Stomach (tissue), 4 donors: ENCODE results near the gene AKNA.

Experiments used
- EP300 ChIP-seq: sonication (generic); formaldehyde crosslinking; IDR thresholded peaks from one replicate; pipeline ENCODE4 v1.6.1; 2017; ENCODE audit warnings: antibody characterized with exemption
- POLR2A ChIP-seq, 4 donors: fragments of 450-650 bp; IDR thresholded peaks; one replicate each; pipeline ENCODE4 v1.6.1; 2016; ENCODE audit warnings: antibody characterized with exemption in 4 of 4, control low read depth in 2 of 4, mild to moderate bottlenecking in 1 of 4, moderate library complexity in 1 of 4
- TF ChIP-seq, protein P1 (sequence below), 7 experiments: fragments of 450-650 bp in 4 of 7; fragments of 200-600 bp in 3 of 7; sonication (generic) in 3 of 7; IDR thresholded peaks; one replicate each; pipeline ENCODE4 v1.5.1; 2016 to 2019; ENCODE audit warnings: antibody characterized with exemption in 7 of 7, control low read depth in 2 of 7, mild to moderate bottlenecking in 1 of 7

DNA sequence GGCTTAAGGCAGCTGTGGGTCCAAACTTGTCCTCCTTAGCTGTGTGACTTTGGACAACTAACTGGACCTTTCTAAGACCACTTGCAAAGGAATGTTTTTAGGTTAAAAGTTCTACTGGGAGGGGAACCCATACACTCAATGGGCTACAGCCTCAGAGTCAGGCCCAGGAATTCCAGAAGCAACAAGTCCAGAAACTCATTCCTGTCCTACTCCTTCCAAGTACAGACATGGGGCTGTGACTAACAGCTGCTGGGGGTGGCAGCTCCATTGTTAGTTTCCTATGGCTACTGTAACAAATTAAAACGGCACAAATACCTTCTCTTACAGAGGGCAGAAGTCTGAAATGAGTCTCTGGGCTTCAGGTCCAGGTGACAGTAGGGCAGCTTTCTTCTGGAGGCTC lies 12.4 kb upstream of the AKNA start:
- TF ChIP-seq, protein P1, sequence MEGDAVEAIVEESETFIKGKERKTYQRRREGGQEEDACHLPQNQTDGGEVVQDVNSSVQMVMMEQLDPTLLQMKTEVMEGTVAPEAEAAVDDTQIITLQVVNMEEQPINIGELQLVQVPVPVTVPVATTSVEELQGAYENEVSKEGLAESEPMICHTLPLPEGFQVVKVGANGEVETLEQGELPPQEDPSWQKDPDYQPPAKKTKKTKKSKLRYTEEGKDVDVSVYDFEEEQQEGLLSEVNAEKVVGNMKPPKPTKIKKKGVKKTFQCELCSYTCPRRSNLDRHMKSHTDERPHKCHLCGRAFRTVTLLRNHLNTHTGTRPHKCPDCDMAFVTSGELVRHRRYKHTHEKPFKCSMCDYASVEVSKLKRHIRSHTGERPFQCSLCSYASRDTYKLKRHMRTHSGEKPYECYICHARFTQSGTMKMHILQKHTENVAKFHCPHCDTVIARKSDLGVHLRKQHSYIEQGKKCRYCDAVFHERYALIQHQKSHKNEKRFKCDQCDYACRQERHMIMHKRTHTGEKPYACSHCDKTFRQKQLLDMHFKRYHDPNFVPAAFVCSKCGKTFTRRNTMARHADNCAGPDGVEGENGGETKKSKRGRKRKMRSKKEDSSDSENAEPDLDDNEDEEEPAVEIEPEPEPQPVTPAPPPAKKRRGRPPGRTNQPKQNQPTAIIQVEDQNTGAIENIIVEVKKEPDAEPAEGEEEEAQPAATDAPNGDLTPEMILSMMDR (IDR thresholded peaks at IDR 0.05): no peak
- TF ChIP-seq POLR2A (IDR thresholded peaks at IDR 0.05) (no peak), EP300 (no peak)
